IMR-90 (cell line): Measurements from ENCODE around the gene NOTCH3. TPM values are rescaled to one million over a fixed set of nuclear protein-coding genes. Genes with fewer than 3 reads are reported as not detected.

ENCODE experiments used
- ATAC-seq: fragments of 200-7000 bp; cut with Tn5 transposase; 2 replicates; pipeline ENCODE4 v1.9.1; 2020; ENCODE audit warnings: low read depth, mild to moderate bottlenecking, moderate library complexity
- BruUV-seq: library from RNA; stranded (reverse); fragments of 400-500 nt; replicated peaks from 2 replicates; lab custom pipeline; 2021; lab: Mats Ljungman, UMichigan
- CTCF ChIA-PET: fragments of 300-600 bp; formaldehyde crosslinking; extraction: SDS; loops from one replicate; lab custom pipeline; 2021; ENCODE audit warnings: antibody characterized with exemption; lab: Yijun Ruan, JAX
- POLR2A ChIA-PET: fragments of 300-600 bp; sonication (Branson Sonifier 250); formaldehyde crosslinking; loops from one replicate; lab custom pipeline; 2022; ENCODE audit warnings: antibody characterized with exemption; ENCODE audit not compliant: unreplicated experiment; lab: Charles Lee
- DNase-seq: peaks from one replicate; pipeline ENCODE4 v3.0.0; 2013
- H2AFZ ChIP-seq: replicated peaks from 2 replicates; pipeline ENCODE3; 2013; ENCODE audit warnings: low read length, mild to moderate bottlenecking; ENCODE audit not compliant: poor library complexity
- H2AK5ac ChIP-seq: 2 replicates; pipeline ENCODE4 v1.6.1; 2013; ENCODE audit warnings: low read depth, low read length, inconsistent platforms
- H2AK9ac ChIP-seq: replicated peaks from 2 replicates; pipeline ENCODE3; 2013; ENCODE audit warnings: mild to moderate bottlenecking, low read depth, low read length, moderate library complexity; ENCODE audit not compliant: poor library complexity
- H2BK120ac ChIP-seq: 2 replicates; pipeline ENCODE4 v1.6.1; 2013; ENCODE audit warnings: low read depth, low read length, inconsistent platforms
- H2BK15ac ChIP-seq: 3 replicates; pipeline ENCODE4 v1.6.1; 2013; ENCODE audit warnings: low read depth, low read length, inconsistent platforms
- H2BK20ac ChIP-seq: 2 replicates; pipeline ENCODE4 v1.6.1; 2013; ENCODE audit warnings: low read depth, mild to moderate bottlenecking, inconsistent platforms, low read length, moderate library complexity
- H2BK5ac ChIP-seq: 2 replicates; pipeline ENCODE4 v1.6.1; 2013; ENCODE audit warnings: mild to moderate bottlenecking, low read depth, low read length, inconsistent platforms; ENCODE audit not compliant: poor library complexity, severe bottlenecking
- H3K14ac ChIP-seq: replicated peaks from 2 replicates; pipeline ENCODE4 v1.6.1; 2013; ENCODE audit warnings: low read depth, low read length, inconsistent platforms
- H3K18ac ChIP-seq: 2 replicates; pipeline ENCODE4 v1.6.1; 2013; ENCODE audit warnings: low read depth, low read length, control low read depth
- H3K23ac ChIP-seq: 2 replicates; pipeline ENCODE4 v1.6.1; 2013; ENCODE audit warnings: low read depth, low read length, inconsistent platforms
- H3K27ac ChIP-seq: 2 replicates; pipeline ENCODE4 v1.5.1; 2013; ENCODE audit warnings: mild to moderate bottlenecking, control low read depth, low read length; ENCODE audit not compliant: insufficient read depth
- H3K27me3 ChIP-seq: 2 replicates; pipeline ENCODE4 v1.6.1; 2013; ENCODE audit warnings: low read length; ENCODE audit not compliant: control insufficient read depth, insufficient read depth
- H3K36me3 ChIP-seq: 2 replicates; pipeline ENCODE4 v1.6.1; 2013; ENCODE audit warnings: low read length, mixed read lengths; ENCODE audit not compliant: control insufficient read depth, insufficient read depth
- H3K4ac ChIP-seq: 2 replicates; pipeline ENCODE4 v1.6.1; 2013; ENCODE audit warnings: low read depth, low read length, inconsistent platforms
- H3K4me1 ChIP-seq: 2 replicates; pipeline ENCODE4 v1.6.1; 2013; ENCODE audit warnings: low read length, mixed read lengths; ENCODE audit not compliant: control insufficient read depth, insufficient read depth
- H3K4me2 ChIP-seq: 2 replicates; pipeline ENCODE4 v1.6.1; 2013; ENCODE audit warnings: low read depth, mild to moderate bottlenecking, control low read depth, low read length, moderate library complexity
- H3K4me3 ChIP-seq: 2 replicates; pipeline ENCODE4 v1.5.1; 2013; ENCODE audit warnings: low read depth, mild to moderate bottlenecking, control low read depth, low read length, moderate library complexity; ENCODE audit not compliant: insufficient read depth
- H3K56ac ChIP-seq: 2 replicates; pipeline ENCODE4 v1.6.1; 2013; ENCODE audit warnings: low read length, inconsistent platforms; ENCODE audit not compliant: insufficient read depth; ENCODE audit errors: extremely low read depth
- H3K79me1 ChIP-seq, 2 experiments: 2 replicates each; pipeline ENCODE4 v1.6.1; 2013; ENCODE audit warnings: low read length in 2 of 2, inconsistent platforms in 1 of 2, low read depth in 1 of 2
- H3K9ac ChIP-seq: 2 replicates; pipeline ENCODE4 v1.6.1; 2013; ENCODE audit warnings: low read depth, low read length, control low read depth
- H3K9me1 ChIP-seq: 2 replicates; pipeline ENCODE4 v1.6.1; 2013; ENCODE audit warnings: low read length, inconsistent platforms; ENCODE audit not compliant: insufficient read depth
- H3K9me3 ChIP-seq: 2 replicates; pipeline ENCODE4 v1.6.1; 2013; ENCODE audit warnings: low read length; ENCODE audit not compliant: control insufficient read depth, insufficient read depth
- H4K20me1 ChIP-seq: 2 replicates; pipeline ENCODE4 v1.6.1; 2013; ENCODE audit warnings: low read length, inconsistent platforms; ENCODE audit not compliant: insufficient read depth
- H4K5ac ChIP-seq: 2 replicates; pipeline ENCODE4 v1.6.1; 2013; ENCODE audit warnings: mild to moderate bottlenecking, low read depth, low read length, control low read depth
- H4K8ac ChIP-seq, 2 experiments: 2 replicates each; pipeline ENCODE4 v1.6.1; 2013; ENCODE audit warnings: low read depth in 2 of 2, low read length in 2 of 2, control low read depth in 1 of 2, inconsistent platforms in 1 of 2
- H4K91ac ChIP-seq: 2 replicates; pipeline ENCODE4 v1.6.1; 2013; ENCODE audit warnings: low read depth, low read length, inconsistent platforms; ENCODE audit not compliant: insufficient read depth
- CEBPB ChIP-seq: IDR thresholded peaks from 2 replicates; pipeline ENCODE4 v1.6.1; 2012; ENCODE audit warnings: low read depth, low read length, improper control_type of control experiment
- SMC3 ChIP-seq: fragments of 150-350 bp; IDR thresholded peaks from 2 replicates; pipeline ENCODE4 v1.6.1; 2016; ENCODE audit warnings: low read depth, mild to moderate bottlenecking, antibody characterized with exemption, low read length, moderate library complexity
- dilution Hi-C: fragments of 300-500 bp; cut with HindIII; formaldehyde crosslinking; loops from one replicate; pipeline ENCODE4 v1.14.3; 2018; ENCODE audit warnings: low sequenced_read_pairs; ENCODE audit not compliant: unreplicated experiment
- in situ Hi-C: fragments of 300-500 bp; cut with MboI; formaldehyde crosslinking; loops from 3 replicates; pipeline ENCODE4 v1.14.3; 2019; ENCODE audit warnings: low sequenced_read_pairs, inconsistent platforms, mixed read lengths
- intact Hi-C: fragments of 100-400 bp; cut with micrococcal nuclease; formaldehyde crosslinking; loops from 2 replicates; pipeline ENCODE4 v1.10.0; 2022
- polyA plus RNA-seq, 3 experiments: library from polyadenylated mRNA; depleted of rRNA; stranded (reverse); fragments of >200 nt; gene quantifications; 2 replicates each; pipeline ENCODE4 v1.2.3, GENCODE V29; 2012; ENCODE audit warnings: low replicate concordance in 1 of 3
- total RNA-seq: library from RNA; depleted of rRNA; stranded (reverse); fragments of >200 nt; gene quantifications from 2 replicates; pipeline ENCODE4 v1.2.3, GENCODE V29; 2012

NOTCH3 gene
- total and polyA plus RNA-seq, 2 of the 4 experiments (the other 2 are of a cell fraction) = 5.9 to 25.1 TPM

- H3K27me3 ChIP-seq = no peaks in the 10 kb centered on the region
- peak overlapping the region; percentile 3; the same call in 1 of the 2 replicates for H3K4me2 ChIP-seq
- ChIA-PET POLR2A (interaction anchor here (0.7 kb wide), 1 partner anchor 82 kb away, joined by 6 read pairs; no protein-coding TSS in a partner anchor), CTCF (interaction anchor here (0.7 to 1.4 kb wide), 2 partner anchors 12 to 16 kb away, joined by 3 read pairs; a partner anchor contains a TSS)
- H3K18ac ChIP-seq = peak overlapping the region; percentile 87
- peak overlapping the region; percentile 81 for H4K5ac ChIP-seq
- peak overlapping the region; percentile 78; the same call in 1 of the 2 replicates for H3K56ac ChIP-seq
- no peaks in the 10 kb centered on the region for H3K79me1 ChIP-seq
- H3K9me1 ChIP-seq = 0 out of 2 replicates have a peak, but pooled peaks cover 2% of the 10 kb centered on the region
- H2BK15ac ChIP-seq = peak overlapping the region; percentile 89; the same call in 2 of the 3 replicates
- peak overlapping the region; percentile 91 for H2AK5ac ChIP-seq
- peak overlapping the region; percentile 93 for H2BK20ac ChIP-seq
- peak overlapping the region; percentile 87 for H3K27ac ChIP-seq
- dilution Hi-C loops = no loop called here
- H3K23ac ChIP-seq = peak overlapping the region; percentile 85
- H2BK120ac ChIP-seq = peak overlapping the region; percentile 92
- no peaks in the 10 kb centered on the region for H4K20me1 ChIP-seq
- H3K14ac ChIP-seq = peak overlapping the region; percentile 90
- intact Hi-C loops = no loop called here
- H4K91ac ChIP-seq = peak overlapping the region; percentile 92
- H2AK9ac ChIP-seq = peak overlapping the region; percentile 60
- DNase-seq (peak; percentile 70), ATAC-seq (peak; percentile 27)
- TF ChIP-seq CEBPB (peak; percentile 53; the same call in 1 of the 2 replicates), SMC3 (no peak)
- H2AFZ ChIP-seq = peak overlapping the region; percentile 73
- no TSS peak for BruUV-seq
- H4K8ac ChIP-seq = peak overlapping the region; percentile 63 to 90
- in situ Hi-C loops = no loop called here
- peak overlapping the region; percentile 94 for H3K4ac ChIP-seq
- H3K4me1 ChIP-seq = peaks cover 13% of the 10 kb centered on the region
- H3K4me3 ChIP-seq = no peak overlapping the region
- H3K9me3 ChIP-seq = peaks cover 9% of the 10 kb centered on the region
- H2BK5ac ChIP-seq = peak overlapping the region; percentile 91
- H3K9ac ChIP-seq = no peak overlapping the region
- no peaks in the 10 kb centered on the region for H3K36me3 ChIP-seq
Measured at GRCh38 chr19:15137777-15138176, 63.0 kb downstream of the NOTCH3 start.
